Thyroid gland (tissue), 4 donors: ENCODE data around the gene CDKN2AIPNL. TPM values are rescaled to one million over a fixed set of nuclear protein-coding genes. Genes with fewer than 3 reads are reported as not detected.

Source experiments
- DNase-seq, 2 donors: peaks; one replicate each; pipeline ENCODE4 v3.0.0-alpha.2; 2019
- H3K27ac ChIP-seq, 3 donors: fragments of 200-600 bp; sonication (generic); 1 replicate in 2 of 3; 2 replicates in 1 of 3; pipeline ENCODE4 v1.5.1; 2016 to 2019; ENCODE audit warnings: mild to moderate bottlenecking in 1 of 3, moderate library complexity in 1 of 3
- H3K27me3 ChIP-seq: fragments of 200-600 bp; sonication (generic); one replicate; pipeline ENCODE4 v1.5.1; 2019
- H3K36me3 ChIP-seq, 2 donors: fragments of 200-600 bp; sonication (generic); one replicate each; pipeline ENCODE4 v1.5.1; 2016 to 2019
- H3K4me1 ChIP-seq, 2 donors: fragments of 200-600 bp; sonication (generic); one replicate each; pipeline ENCODE4 v1.5.1; 2017 to 2019
- H3K4me3 ChIP-seq, 3 donors: fragments of 200-600 bp; sonication (generic); replicated peaks in 1 of 3; 1 replicate in 2 of 3; 2 replicates in 1 of 3; pipeline ENCODE4 v1.5.1; 2016; ENCODE audit warnings: mild to moderate bottlenecking in 1 of 3
- H3K9me3 ChIP-seq: fragments of 200-600 bp; sonication (generic); one replicate; pipeline ENCODE4 v1.5.1; 2017
- CTCF ChIP-seq, 6 experiments: fragments of 200-600 bp in 3 of 6; fragments of 450-650 bp in 3 of 6; sonication (generic) in 3 of 6; IDR thresholded peaks; one replicate each; pipeline ENCODE4 v1.5.1; 2016 to 2019; ENCODE audit warnings: antibody characterized with exemption in 6 of 6, mild to moderate bottlenecking in 2 of 6, inconsistent platforms in 1 of 6, moderate library complexity in 1 of 6
- POLR2A ChIP-seq, 2 donors: fragments of 450-650 bp; IDR thresholded peaks; one replicate each; pipeline ENCODE4 v1.6.1; 2017; ENCODE audit warnings: antibody characterized with exemption in 2 of 2, mild to moderate bottlenecking in 2 of 2, moderate library complexity in 1 of 2
- WGBS, 2 donors: methylation state at CpG; one replicate each; pipeline ENCODE4 v1.1.5; 2017; 5-methylcytosine and 5-hydroxymethylcytosine counted together
- intact Hi-C: fragments of 100-400 bp; cut with DNase I; formaldehyde crosslinking; loops from one replicate; pipeline ENCODE4 v1.15.1; 2023
- total RNA-seq, 4 donors: library from RNA; depleted of rRNA; stranded (reverse); fragments of >200 nt; gene quantifications; one replicate each; pipeline ENCODE4 v1.2.3, GENCODE V29; 2016

Gene CDKN2AIPNL
- total RNA-seq, 4 donors from 2014 or later: 27.9 to 42.3 (median 34.8) TPM

- 7 to 9% methylated on average over 7 of the region's 7 CpGs for WGBS, 2 donors
Measured at GRCh38 chr5:134439210-134439654, 27.6 kb upstream of the CDKN2AIPNL start.

GRCh38 chr5:134438721-134439123 is 27.0 kb upstream of the CDKN2AIPNL start:
- intact Hi-C loops: no loop called here
- 72 to 88% methylated on average over 6 to 7 of the region's 7 CpGs for WGBS, 2 donors
- H3K36me3 ChIP-seq: no peaks in the 10 kb centered on the region
- H3K9me3 ChIP-seq: no peaks in the 10 kb centered on the region
- peak overlapping the region; percentile 91 to 96 (median 92) for H3K27ac ChIP-seq
- H3K27me3 ChIP-seq: no peaks in the 10 kb centered on the region
- no peak for TF ChIP-seq CTCF (IDR thresholded peaks at IDR 0.05)
- no peak for TF ChIP-seq POLR2A (IDR thresholded peaks at IDR 0.05)
- no peak for DNase-seq
- no peak overlapping the region for H3K4me3 ChIP-seq
- H3K4me1 ChIP-seq: peaks cover 45 to 53% of the 10 kb centered on the region in 2 donors

More at GRCh38 chr5:134439210-134439654, 27.6 kb upstream of the CDKN2AIPNL start:
- Histone ChIP-seq H3K4me3 (no peak overlapping the region), H3K9me3 (no peaks in the 10 kb centered on the region), H3K27me3 (no peaks in the 10 kb centered on the region), H3K27ac (peak overlapping the region; percentile 91 to 96 (median 92)), H3K4me1 (peaks cover 45 to 53% of the 10 kb centered on the region in 2 donors), H3K36me3 (no peaks in the 10 kb centered on the region)
- TF ChIP-seq POLR2A (IDR thresholded peaks at IDR 0.05) (peak in 1 of 2 donors; percentile 60), CTCF (IDR thresholded peaks at IDR 0.05) (peak in 2 of 6 experiments; percentile 9 to 12)
- DNase-seq: peak; percentile 99
- intact Hi-C loops: no loop called here

- no peaks in the 10 kb centered on the region for H3K36me3 ChIP-seq
- no peak for DNase-seq
- WGBS, 2 donors: 54 to 80% methylated on average over 4 to 6 of the region's 7 CpGs
- H3K4me1 ChIP-seq: peaks cover 45 to 53% of the 10 kb centered on the region in 2 donors
- intact Hi-C loops: no loop called here
- TF ChIP-seq POLR2A (IDR thresholded peaks at IDR 0.05): no peak
- TF ChIP-seq CTCF (IDR thresholded peaks at IDR 0.05): no peak
- H3K9me3 ChIP-seq: no peaks in the 10 kb centered on the region
- H3K4me3 ChIP-seq: no peak overlapping the region
- no peaks in the 10 kb centered on the region for H3K27me3 ChIP-seq
- H3K27ac ChIP-seq: peak overlapping the region; percentile 91 to 96 (median 92)
Measured at GRCh38 chr5:134437847-134438581, 26.3 kb upstream of the CDKN2AIPNL start.

GRCh38 chr5:134437340-134437846 is 25.7 kb upstream of the CDKN2AIPNL start:
- intact Hi-C loops: no loop called here
- Histone ChIP-seq H3K27ac (peak overlapping the region; percentile 91 to 96 (median 92)), H3K4me1 (peaks cover 45 to 53% of the 10 kb centered on the region in 2 donors), H3K4me3 (no peak overlapping the region), H3K36me3 (no peaks in the 10 kb centered on the region), H3K27me3 (no peaks in the 10 kb centered on the region), H3K9me3 (no peaks in the 10 kb centered on the region)
- WGBS, 2 donors: 83 to 84% methylated on average over 4 of the region's 4 CpGs
- DNase-seq: no peak
- TF ChIP-seq POLR2A (IDR thresholded peaks at IDR 0.05) (no peak), CTCF (IDR thresholded peaks at IDR 0.05) (no peak)
